GM12878 (cell line): ENCODE measurements around the gene NCOA4. TPM values are rescaled to one million over a fixed set of nuclear protein-coding genes. Genes with fewer than 3 reads are reported as not detected.

Experiments
- BCL3 ChIP-seq: IDR thresholded peaks from 2 replicates; pipeline ENCODE4 v1.6.1; 2011; ENCODE audit warnings: borderline replicate concordance, low read depth, mild to moderate bottlenecking, moderate library complexity, low read length; ENCODE audit not compliant: insufficient read depth, poor library complexity, severe bottlenecking
- CBFB ChIP-seq: IDR thresholded peaks from 2 replicates; pipeline ENCODE4 v1.6.1; 2016; ENCODE audit warnings: antibody characterized with exemption, low read depth
- CEBPZ ChIP-seq: fragments of 150-350 bp; IDR thresholded peaks from 2 replicates; pipeline ENCODE4 v1.6.1; 2016; ENCODE audit warnings: low read depth, low read length
- CHD1 ChIP-seq: IDR thresholded peaks from 2 replicates; pipeline ENCODE4 v1.6.1; 2012; ENCODE audit warnings: low read depth, low read length, improper control_type of control experiment
- CREM ChIP-seq: IDR thresholded peaks from 2 replicates; pipeline ENCODE4 v1.6.1; 2014; ENCODE audit warnings: antibody characterized with exemption, low read depth
- ETV6 ChIP-seq, 2 experiments: fragments of 450-650 bp in 1 of 2; IDR thresholded peaks in 1 of 2; conservative IDR thresholded peaks in 1 of 2; 2 replicates each; pipeline ENCODE4 v1.6.1; 2014; ENCODE audit warnings: antibody characterized with exemption in 1 of 2, borderline replicate concordance in 1 of 2, low read depth in 1 of 2, mild to moderate bottlenecking in 1 of 2, moderate library complexity in 1 of 2
- EZH2 ChIP-seq: IDR thresholded peaks from 2 replicates; pipeline ENCODE4 v1.6.1; 2012; ENCODE audit warnings: low read depth, mild to moderate bottlenecking, control low read depth, inconsistent platforms, low read length, borderline replicate concordance; ENCODE audit not compliant: control insufficient read depth
- FOXM1 ChIP-seq: IDR thresholded peaks from 2 replicates; pipeline ENCODE4 v1.6.1; 2012; ENCODE audit warnings: low read depth, mild to moderate bottlenecking, inconsistent platforms, low read length, moderate library complexity
- HCFC1 ChIP-seq: fragments of 150-350 bp; IDR thresholded peaks from 2 replicates; pipeline ENCODE4 v1.6.1; 2014; ENCODE audit warnings: low read length
- IKZF1 ChIP-seq: fragments of 450-650 bp; conservative IDR thresholded peaks from 2 replicates; pipeline ENCODE4 v1.6.1; 2017; ENCODE audit warnings: antibody characterized with exemption, mild to moderate bottlenecking
- JUNB ChIP-seq: IDR thresholded peaks from 2 replicates; pipeline ENCODE4 v1.6.1; 2016; ENCODE audit warnings: antibody characterized with exemption, mild to moderate bottlenecking
- MTA2 ChIP-seq: fragments of 450-650 bp; IDR thresholded peaks from 2 replicates; pipeline ENCODE4 v1.6.1; 2016; ENCODE audit warnings: low read depth, mild to moderate bottlenecking, moderate library complexity
- NFYA ChIP-seq: IDR thresholded peaks from 2 replicates; pipeline ENCODE4 v1.6.1; 2011; ENCODE audit warnings: low read depth, mild to moderate bottlenecking, low read length, improper control_type of control experiment, borderline replicate concordance
- POLR2AphosphoS2 ChIP-seq: IDR thresholded peaks from 2 replicates; pipeline ENCODE4 v1.6.1; 2011; ENCODE audit warnings: low read depth, mild to moderate bottlenecking, low read length, improper control_type of control experiment, moderate library complexity
- RAD21 ChIP-seq: IDR thresholded peaks from 2 replicates; pipeline ENCODE4 v1.6.1; 2011; ENCODE audit warnings: mild to moderate bottlenecking, low read depth, low read length, moderate library complexity; ENCODE audit not compliant: insufficient read depth
- RAD51 ChIP-seq: fragments of 450-650 bp; IDR thresholded peaks from 2 replicates; pipeline ENCODE4 v1.6.1; 2016; ENCODE audit warnings: moderate library complexity, mild to moderate bottlenecking, inconsistent platforms
- RFX5 ChIP-seq: IDR thresholded peaks from 2 replicates; pipeline ENCODE4 v1.6.1; 2011; ENCODE audit warnings: low read depth, low read length, improper control_type of control experiment
- SMARCA5 ChIP-seq: fragments of 450-650 bp; IDR thresholded peaks from 2 replicates; pipeline ENCODE4 v1.6.1; 2017; ENCODE audit warnings: mild to moderate bottlenecking
- SREBF2 ChIP-seq: IDR thresholded peaks from 2 replicates; pipeline ENCODE4 v1.6.1; 2012; ENCODE audit warnings: mild to moderate bottlenecking, low read length
- TBL1XR1 ChIP-seq: IDR thresholded peaks from 2 replicates; pipeline ENCODE4 v1.6.1; 2012; ENCODE audit warnings: low read depth, low read length, improper control_type of control experiment
- YBX1 ChIP-seq: fragments of 450-650 bp; IDR thresholded peaks from 2 replicates; pipeline ENCODE4 v1.6.1; 2016; ENCODE audit warnings: antibody characterized with exemption
- ZNF24 ChIP-seq: fragments of 450-650 bp; IDR thresholded peaks from 2 replicates; pipeline ENCODE4 v1.6.1; 2017; ENCODE audit warnings: antibody characterized with exemption, mild to moderate bottlenecking
- ZNF592 ChIP-seq: fragments of 450-650 bp; IDR thresholded peaks from 2 replicates; pipeline ENCODE4 v1.6.1; 2017; ENCODE audit warnings: mild to moderate bottlenecking, moderate library complexity
- polyA plus RNA-seq, 11 experiments: library from polyadenylated mRNA; depleted of rRNA in 4 of 11; unstranded in 6 of 11; stranded (reverse) in 5 of 11; fragments of >200 nt; fragmentation: Nextera tagmentation in 4 of 11; fragmentation: Illumina TruSeq in 1 of 11; extraction: Ambion mirVana in 4 of 11; extraction: Trizol in 1 of 11; gene quantifications; 1 replicate in 1 of 11; 2 replicates in 10 of 11; pipeline versions ENCODE4 v1.2.1 to v1.2.3, GENCODE V29; 2011 to 2016; ENCODE audit warnings: inconsistent platforms in 2 of 11, missing spikeins in 2 of 11, low read depth in 1 of 11
- total RNA-seq, 4 experiments: library from RNA; depleted of rRNA in 3 of 4; stranded (reverse); fragments of >200 nt in 3 of 4; fragmentation: Illumina TruSeq in 1 of 4; extraction: Trizol in 1 of 4; gene quantifications; 2 replicates each; pipeline versions ENCODE4 v1.2.1 to v1.2.3, GENCODE V29; 2013 to 2021

The NCOA4 gene
- total and polyA plus RNA-seq, 10 of the 15 experiments (the other 5 are each of a cell fraction or from before 2014, with no cell fraction given) = 57.5 to 119 (median 100) TPM

- TF ChIP-seq JUNB (0 out of 2 replicates have a peak, but pooled peaks have one; percentile 14), RAD51 (no peak), RFX5 (no peak), POLR2AphosphoS2 (peak; percentile 62; the same call in 1 of the 2 replicates), BCL3 (no peak), RAD21 (peak; percentile 30; the same call in 1 of the 2 replicates), TBL1XR1 (no peak), CBFB (no peak), ZNF592 (no peak), CREM (peak; percentile 45; the same call in 1 of the 2 replicates), EZH2 (no peak), ZNF24 (no peak), SREBF2 (no peak), CEBPZ (no peak), IKZF1 (peak; percentile 79), MTA2 (no peak), ETV6 (conservative IDR thresholded peaks at IDR 0.05 in 1 of 2, IDR thresholded peaks at IDR 0.05 in 1 of 2; ENCODE audit: borderline replicate concordance in 1 of 2, low read depth in 1 of 2) (no peak), YBX1 (no peak), SMARCA5 (0 out of 2 replicates have a peak, but pooled peaks have one; percentile 36), NFYA (no peak), CHD1 (no peak), FOXM1 (no peak), HCFC1 (no peak)
Measured at GRCh38 chr10:46022978-46023702, 7.3 kb downstream of the NCOA4 start (continued).
